ENCODE data around the gene CCDC150.

DNA sequence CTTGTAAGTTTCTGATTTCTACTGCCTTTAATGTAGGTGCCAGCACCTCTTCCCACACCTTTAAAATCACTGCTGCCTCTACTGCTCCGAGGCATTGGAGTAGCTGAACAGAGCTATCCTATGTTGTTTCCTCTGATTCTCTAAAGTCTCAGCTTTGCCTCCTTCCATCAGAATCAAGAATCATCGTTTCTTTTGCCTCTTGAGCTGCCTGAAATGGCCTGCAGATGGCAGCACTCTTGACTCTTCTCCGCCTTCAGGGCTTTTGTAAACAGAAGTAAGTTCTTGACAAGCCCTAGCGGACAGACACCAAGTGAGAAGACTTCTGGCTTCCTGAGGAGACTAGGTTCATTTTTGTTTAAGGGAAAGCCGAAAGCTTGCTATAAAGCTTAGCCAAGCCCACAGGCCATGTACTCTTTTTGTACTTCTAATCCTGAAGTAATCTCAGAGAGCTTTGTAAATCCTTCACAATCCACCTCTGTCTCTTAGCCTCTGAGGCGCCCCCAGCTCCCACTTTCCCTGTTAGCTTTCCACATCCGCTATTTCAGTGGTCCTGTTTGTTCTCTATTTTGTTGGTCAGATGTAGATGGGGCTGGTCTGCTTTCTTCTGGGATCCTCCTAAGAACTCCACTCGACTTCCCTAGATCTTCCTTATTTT, 111.6 kb downstream of the CCDC150 start:
- TF ChIP-seq, protein P1, sequence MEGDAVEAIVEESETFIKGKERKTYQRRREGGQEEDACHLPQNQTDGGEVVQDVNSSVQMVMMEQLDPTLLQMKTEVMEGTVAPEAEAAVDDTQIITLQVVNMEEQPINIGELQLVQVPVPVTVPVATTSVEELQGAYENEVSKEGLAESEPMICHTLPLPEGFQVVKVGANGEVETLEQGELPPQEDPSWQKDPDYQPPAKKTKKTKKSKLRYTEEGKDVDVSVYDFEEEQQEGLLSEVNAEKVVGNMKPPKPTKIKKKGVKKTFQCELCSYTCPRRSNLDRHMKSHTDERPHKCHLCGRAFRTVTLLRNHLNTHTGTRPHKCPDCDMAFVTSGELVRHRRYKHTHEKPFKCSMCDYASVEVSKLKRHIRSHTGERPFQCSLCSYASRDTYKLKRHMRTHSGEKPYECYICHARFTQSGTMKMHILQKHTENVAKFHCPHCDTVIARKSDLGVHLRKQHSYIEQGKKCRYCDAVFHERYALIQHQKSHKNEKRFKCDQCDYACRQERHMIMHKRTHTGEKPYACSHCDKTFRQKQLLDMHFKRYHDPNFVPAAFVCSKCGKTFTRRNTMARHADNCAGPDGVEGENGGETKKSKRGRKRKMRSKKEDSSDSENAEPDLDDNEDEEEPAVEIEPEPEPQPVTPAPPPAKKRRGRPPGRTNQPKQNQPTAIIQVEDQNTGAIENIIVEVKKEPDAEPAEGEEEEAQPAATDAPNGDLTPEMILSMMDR (conservative IDR thresholded peaks at IDR 0.05; ENCODE audit: low read length) = peak; percentile 92
- no peak for TF ChIP-seq EZH2phosphoT487 (IDR thresholded peaks at IDR 0.05; ENCODE audit: borderline replicate concordance, low read depth, low read length)

Data from OCI-LY7 (cell line).